Prostate gland (tissue), 2 donors: Measurements from ENCODE around the gene NTM. TPM values are rescaled to one million over a fixed set of nuclear protein-coding genes. Genes with fewer than 3 reads are reported as not detected.

Source experiments
- DNase-seq: peaks from one replicate; pipeline ENCODE4 v3.0.0-alpha.2; 2019; ENCODE audit warnings: low spot score
- H3K27ac ChIP-seq, 2 donors: fragments of 200-600 bp; sonication (generic); 2 replicates each; pipeline ENCODE4 v1.5.1; 2017 to 2019
- H3K27me3 ChIP-seq: fragments of 200-600 bp; sonication (generic); replicated peaks from 2 replicates; pipeline ENCODE4 v1.5.1; 2019; ENCODE audit not compliant: insufficient read depth
- H3K36me3 ChIP-seq, 2 donors: fragments of 200-600 bp; sonication (generic); 1 replicate in 1 of 2; 2 replicates in 1 of 2; pipeline versions ENCODE4 v1.5.1 to v1.8.1; 2017 to 2019
- H3K4me1 ChIP-seq: fragments of 200-600 bp; sonication (generic); replicated peaks from 2 replicates; pipeline ENCODE4 v1.5.1; 2019
- H3K4me3 ChIP-seq, 2 donors: fragments of 200-600 bp; sonication (generic); 2 replicates each; pipeline ENCODE4 v1.5.1; 2017 to 2019
- H3K9me3 ChIP-seq: fragments of 200-600 bp; sonication (generic); 2 replicates; pipeline ENCODE4 v1.5.1; 2017
- POLR2A ChIP-seq: fragments of 450-650 bp; IDR thresholded peaks from one replicate; pipeline ENCODE4 v1.6.1; 2016; ENCODE audit warnings: antibody characterized with exemption, mild to moderate bottlenecking
- POLR2AphosphoS5 ChIP-seq: sonication (generic); formaldehyde crosslinking; IDR thresholded peaks from one replicate; pipeline ENCODE4 v1.6.1; 2017; ENCODE audit warnings: antibody characterized with exemption
- WGBS: methylation state at CpG from one replicate; pipeline ENCODE4 v1.1.5; 2018; 5-methylcytosine and 5-hydroxymethylcytosine counted together
- intact Hi-C: fragments of 100-400 bp; cut with DNase I; formaldehyde crosslinking; loops from one replicate; pipeline ENCODE4 v1.14.2; 2022
- total RNA-seq, 2 donors: library from RNA; depleted of rRNA; stranded (reverse); fragments of >200 nt; gene quantifications; one replicate each; pipeline ENCODE4 v1.1.0, GENCODE V29; 2016
- TF ChIP-seq, protein P1 (sequence below), 4 experiments: fragments of 200-600 bp in 2 of 4; fragments of 450-650 bp in 2 of 4; sonication (generic) in 2 of 4; IDR thresholded peaks; 1 replicate in 3 of 4; 2 replicates in 1 of 4; pipeline ENCODE4 v1.5.1; 2016 to 2019; ENCODE audit warnings: antibody characterized with exemption in 4 of 4, mild to moderate bottlenecking in 2 of 4, moderate library complexity in 2 of 4

NTM gene
- total RNA-seq = 1 to 10 TPM in 1 of 2 donors, not detected in 1; 7.4 TPM

GRCh38 chr11:131370090-131370751 is at the start of gene NTM:
TSS of gene NTM (plus strand) at chr11:131370615.
- Histone ChIP-seq H3K9me3 (no peaks in the 10 kb centered on the region), H3K4me1 (no peaks in the 10 kb centered on the region), H3K4me3 (no peak within 1 kb of the TSS), H3K27ac (no peak within 1 kb of the TSS), H3K36me3 (no peaks in the 10 kb centered on the region), H3K27me3 (peaks cover 11% of the 10 kb centered on the region)
- intact Hi-C loops = no loop called here
- DNase-seq = peak; percentile 23
- WGBS = 3% methylated on average over 7 of the region's 7 CpGs
- TF ChIP-seq POLR2A (no peak), POLR2AphosphoS5 (peak; percentile 21)
- TF ChIP-seq, protein P1, sequence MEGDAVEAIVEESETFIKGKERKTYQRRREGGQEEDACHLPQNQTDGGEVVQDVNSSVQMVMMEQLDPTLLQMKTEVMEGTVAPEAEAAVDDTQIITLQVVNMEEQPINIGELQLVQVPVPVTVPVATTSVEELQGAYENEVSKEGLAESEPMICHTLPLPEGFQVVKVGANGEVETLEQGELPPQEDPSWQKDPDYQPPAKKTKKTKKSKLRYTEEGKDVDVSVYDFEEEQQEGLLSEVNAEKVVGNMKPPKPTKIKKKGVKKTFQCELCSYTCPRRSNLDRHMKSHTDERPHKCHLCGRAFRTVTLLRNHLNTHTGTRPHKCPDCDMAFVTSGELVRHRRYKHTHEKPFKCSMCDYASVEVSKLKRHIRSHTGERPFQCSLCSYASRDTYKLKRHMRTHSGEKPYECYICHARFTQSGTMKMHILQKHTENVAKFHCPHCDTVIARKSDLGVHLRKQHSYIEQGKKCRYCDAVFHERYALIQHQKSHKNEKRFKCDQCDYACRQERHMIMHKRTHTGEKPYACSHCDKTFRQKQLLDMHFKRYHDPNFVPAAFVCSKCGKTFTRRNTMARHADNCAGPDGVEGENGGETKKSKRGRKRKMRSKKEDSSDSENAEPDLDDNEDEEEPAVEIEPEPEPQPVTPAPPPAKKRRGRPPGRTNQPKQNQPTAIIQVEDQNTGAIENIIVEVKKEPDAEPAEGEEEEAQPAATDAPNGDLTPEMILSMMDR (IDR thresholded peaks at IDR 0.05) = no peak

- H3K4me1 ChIP-seq = no peaks in the 10 kb centered on the region
- 45% methylated on average over 11 of the region's 11 CpGs for WGBS
- TF ChIP-seq POLR2AphosphoS5 (no peak), POLR2A (no peak)
- TF ChIP-seq, protein P1 (IDR thresholded peaks at IDR 0.05) = no peak
- no peaks in the 10 kb centered on the region for H3K36me3 ChIP-seq
- no peak overlapping the region for H3K27ac ChIP-seq
- H3K9me3 ChIP-seq = no peaks in the 10 kb centered on the region
- intact Hi-C loops = no loop called here
- DNase-seq = no peak
- H3K4me3 ChIP-seq = no peak overlapping the region
- H3K27me3 ChIP-seq = no peaks in the 10 kb centered on the region
Measured at GRCh38 chr11:131324921-131325570, 45.4 kb upstream of the NTM start.

- Histone ChIP-seq H3K9me3 (no peaks in the 10 kb centered on the region), H3K4me3 (no peak overlapping the region), H3K36me3 (no peaks in the 10 kb centered on the region), H3K4me1 (no peaks in the 10 kb centered on the region), H3K27me3 (no peaks in the 10 kb centered on the region), H3K27ac (no peak overlapping the region)
- intact Hi-C loops = no loop called here
- TF ChIP-seq POLR2A = no peak
- TF ChIP-seq POLR2AphosphoS5 = no peak
- TF ChIP-seq, protein P1 (IDR thresholded peaks at IDR 0.05) = no peak
- WGBS = 41% methylated on average over 4 of the region's 4 CpGs
- no peak for DNase-seq
Measured at GRCh38 chr11:131326829-131327228, 43.6 kb upstream of the NTM start.

DNA sequence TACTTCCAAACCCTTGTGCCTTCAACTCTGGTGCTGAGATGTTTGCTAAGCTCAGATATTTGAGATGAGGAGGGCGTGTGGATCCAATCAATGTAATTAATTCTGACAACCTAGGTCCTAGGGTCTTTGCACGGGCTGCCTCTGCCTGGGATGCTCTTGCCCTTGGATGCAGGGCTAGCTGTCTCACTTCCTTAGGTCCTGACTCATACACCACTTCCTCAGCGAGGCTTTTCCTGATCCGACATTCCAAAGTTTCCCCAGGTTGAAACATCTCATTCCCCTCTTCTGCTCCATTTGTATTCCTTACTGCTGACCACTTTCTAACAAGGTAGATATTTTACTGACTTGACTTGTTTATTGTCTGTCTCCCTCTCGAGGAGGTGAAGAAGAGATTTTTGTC is 43.0 kb upstream of the NTM start:
- WGBS = 59% methylated on average over 5 of the region's 5 CpGs
- no peak overlapping the region for H3K4me3 ChIP-seq
- no peak for DNase-seq
- H3K9me3 ChIP-seq = no peaks in the 10 kb centered on the region
- no peaks in the 10 kb centered on the region for H3K36me3 ChIP-seq
- intact Hi-C loops = no loop called here
- H3K4me1 ChIP-seq = no peaks in the 10 kb centered on the region
- TF ChIP-seq POLR2AphosphoS5 (no peak), POLR2A (no peak)
- TF ChIP-seq, protein P1 (IDR thresholded peaks at IDR 0.05) = no peak
- H3K27me3 ChIP-seq = no peaks in the 10 kb centered on the region
- no peak overlapping the region for H3K27ac ChIP-seq

- Histone ChIP-seq H3K27me3 (no peaks in the 10 kb centered on the region), H3K36me3 (no peaks in the 10 kb centered on the region), H3K27ac (no peak overlapping the region), H3K4me3 (no peak overlapping the region), H3K9me3 (no peaks in the 10 kb centered on the region), H3K4me1 (no peaks in the 10 kb centered on the region)
- intact Hi-C loops = no loop called here
- WGBS = 77% methylated on average over 3 of the region's 3 CpGs
- TF ChIP-seq POLR2A = no peak
- TF ChIP-seq, protein P1 (IDR thresholded peaks at IDR 0.05) = no peak
- no peak for TF ChIP-seq POLR2AphosphoS5
- DNase-seq = no peak
Measured at GRCh38 chr11:131328843-131329242, 41.6 kb upstream of the NTM start.
